Thyroid gland (tissue), 4 donors: Measurements from ENCODE around the gene P2RX3. TPM values are rescaled to one million over a fixed set of nuclear protein-coding genes. Genes with fewer than 3 reads are reported as not detected.

Experiments used
- DNase-seq, 2 donors: peaks; one replicate each; pipeline ENCODE4 v3.0.0-alpha.2; 2019
- H3K27ac ChIP-seq, 3 donors: fragments of 200-600 bp; sonication (generic); 1 replicate in 2 of 3; 2 replicates in 1 of 3; pipeline ENCODE4 v1.5.1; 2016 to 2019; ENCODE audit warnings: mild to moderate bottlenecking in 1 of 3, moderate library complexity in 1 of 3
- H3K27me3 ChIP-seq: fragments of 200-600 bp; sonication (generic); one replicate; pipeline ENCODE4 v1.5.1; 2019
- H3K36me3 ChIP-seq, 2 donors: fragments of 200-600 bp; sonication (generic); one replicate each; pipeline ENCODE4 v1.5.1; 2016 to 2019
- H3K4me1 ChIP-seq, 2 donors: fragments of 200-600 bp; sonication (generic); one replicate each; pipeline ENCODE4 v1.5.1; 2017 to 2019
- H3K4me3 ChIP-seq, 3 donors: fragments of 200-600 bp; sonication (generic); replicated peaks in 1 of 3; 1 replicate in 2 of 3; 2 replicates in 1 of 3; pipeline ENCODE4 v1.5.1; 2016; ENCODE audit warnings: mild to moderate bottlenecking in 1 of 3
- H3K9me3 ChIP-seq: fragments of 200-600 bp; sonication (generic); one replicate; pipeline ENCODE4 v1.5.1; 2017
- POLR2A ChIP-seq, 2 donors: fragments of 450-650 bp; IDR thresholded peaks; one replicate each; pipeline ENCODE4 v1.6.1; 2017; ENCODE audit warnings: antibody characterized with exemption in 2 of 2, mild to moderate bottlenecking in 2 of 2, moderate library complexity in 1 of 2
- WGBS, 2 donors: methylation state at CpG; one replicate each; pipeline ENCODE4 v1.1.5; 2017; 5-methylcytosine and 5-hydroxymethylcytosine counted together
- intact Hi-C: fragments of 100-400 bp; cut with DNase I; formaldehyde crosslinking; loops from one replicate; pipeline ENCODE4 v1.15.1; 2023
- total RNA-seq, 4 donors: library from RNA; depleted of rRNA; stranded (reverse); fragments of >200 nt; gene quantifications; one replicate each; pipeline ENCODE4 v1.2.3, GENCODE V29; 2016
- TF ChIP-seq, protein P1 (sequence below), 6 experiments: fragments of 200-600 bp in 3 of 6; fragments of 450-650 bp in 3 of 6; sonication (generic) in 3 of 6; IDR thresholded peaks; one replicate each; pipeline ENCODE4 v1.5.1; 2016 to 2019; ENCODE audit warnings: antibody characterized with exemption in 6 of 6, mild to moderate bottlenecking in 2 of 6, inconsistent platforms in 1 of 6, moderate library complexity in 1 of 6

The P2RX3 gene
- total RNA-seq, 4 donors from 2014 or later, result not detected

DNA sequence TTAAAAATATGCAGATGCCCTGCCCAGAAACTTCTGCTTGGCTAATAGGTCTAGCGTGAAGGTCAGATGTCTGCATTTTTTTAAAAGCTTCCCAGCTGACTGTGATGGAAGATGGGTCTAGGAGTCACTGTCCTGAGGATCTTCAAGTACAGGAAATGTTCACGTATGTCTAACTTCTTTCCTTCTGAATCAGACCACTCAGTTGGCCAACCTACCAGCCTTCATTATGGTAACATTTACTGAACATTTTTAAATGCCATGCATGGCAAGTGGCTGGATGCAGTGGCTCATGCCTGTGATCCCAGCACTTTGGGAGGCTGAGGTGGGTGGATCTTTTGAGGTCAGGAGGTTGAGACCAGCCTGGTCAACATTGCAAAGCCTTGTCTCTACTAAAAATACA is 53.4 kb downstream of the P2RX3 start:
- H3K4me1 ChIP-seq, result no peaks in the 10 kb centered on the region
- intact Hi-C loops, result no loop called here
- H3K9me3 ChIP-seq, result no peaks in the 10 kb centered on the region
- no peak overlapping the region for H3K4me3 ChIP-seq
- TF ChIP-seq, protein P1, sequence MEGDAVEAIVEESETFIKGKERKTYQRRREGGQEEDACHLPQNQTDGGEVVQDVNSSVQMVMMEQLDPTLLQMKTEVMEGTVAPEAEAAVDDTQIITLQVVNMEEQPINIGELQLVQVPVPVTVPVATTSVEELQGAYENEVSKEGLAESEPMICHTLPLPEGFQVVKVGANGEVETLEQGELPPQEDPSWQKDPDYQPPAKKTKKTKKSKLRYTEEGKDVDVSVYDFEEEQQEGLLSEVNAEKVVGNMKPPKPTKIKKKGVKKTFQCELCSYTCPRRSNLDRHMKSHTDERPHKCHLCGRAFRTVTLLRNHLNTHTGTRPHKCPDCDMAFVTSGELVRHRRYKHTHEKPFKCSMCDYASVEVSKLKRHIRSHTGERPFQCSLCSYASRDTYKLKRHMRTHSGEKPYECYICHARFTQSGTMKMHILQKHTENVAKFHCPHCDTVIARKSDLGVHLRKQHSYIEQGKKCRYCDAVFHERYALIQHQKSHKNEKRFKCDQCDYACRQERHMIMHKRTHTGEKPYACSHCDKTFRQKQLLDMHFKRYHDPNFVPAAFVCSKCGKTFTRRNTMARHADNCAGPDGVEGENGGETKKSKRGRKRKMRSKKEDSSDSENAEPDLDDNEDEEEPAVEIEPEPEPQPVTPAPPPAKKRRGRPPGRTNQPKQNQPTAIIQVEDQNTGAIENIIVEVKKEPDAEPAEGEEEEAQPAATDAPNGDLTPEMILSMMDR (IDR thresholded peaks at IDR 0.05), result no peak
- no peaks in the 10 kb centered on the region for H3K36me3 ChIP-seq
- H3K27me3 ChIP-seq, result no peaks in the 10 kb centered on the region
- no peak for DNase-seq
- H3K27ac ChIP-seq, result no peak overlapping the region
- WGBS, 2 donors, result 68 to 89% methylated on average over 2 of the region's 2 CpGs

DNA sequence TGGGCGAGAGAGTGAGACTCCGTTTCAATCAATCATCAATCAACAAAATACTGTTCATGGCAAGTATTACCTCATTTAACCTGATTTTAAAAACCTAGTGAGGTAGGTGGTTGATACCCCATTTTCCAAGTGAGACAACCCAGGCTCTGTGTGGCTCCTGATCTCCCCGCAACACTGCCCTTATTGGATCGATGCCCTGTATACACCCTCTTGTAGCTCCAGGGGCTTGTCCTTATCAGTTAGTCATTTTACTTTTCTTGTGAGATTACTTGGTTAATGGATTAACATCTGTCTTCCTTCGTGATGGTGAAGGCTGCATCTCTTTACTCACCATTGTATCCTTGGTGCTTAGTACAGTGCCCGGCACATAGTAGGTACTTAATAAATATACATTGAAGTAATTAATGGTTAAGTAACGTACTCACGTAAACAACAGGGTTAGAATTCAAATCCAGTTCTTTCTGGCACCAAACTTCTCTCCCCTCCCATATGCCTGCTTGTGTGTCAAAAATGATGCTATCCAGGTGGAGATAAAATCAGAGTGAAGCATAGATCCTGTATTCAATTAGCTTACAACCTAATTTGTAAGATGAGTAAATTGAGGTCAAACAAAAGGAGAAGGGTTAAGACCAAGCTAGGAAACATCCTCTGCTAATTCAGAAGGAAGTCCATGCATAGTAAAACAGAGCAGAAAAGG is 54.1 kb downstream of the P2RX3 start:
- no peak for DNase-seq
- Histone ChIP-seq H3K36me3 (no peaks in the 10 kb centered on the region), H3K4me1 (no peaks in the 10 kb centered on the region), H3K4me3 (no peak overlapping the region), H3K9me3 (no peaks in the 10 kb centered on the region), H3K27me3 (no peaks in the 10 kb centered on the region), H3K27ac (no peak overlapping the region)
- 81 to 92% methylated on average over 8 of the region's 8 CpGs for WGBS, 2 donors
- intact Hi-C loops, result no loop called here
- TF ChIP-seq POLR2A (IDR thresholded peaks at IDR 0.05), result no peak
- TF ChIP-seq, protein P1 (IDR thresholded peaks at IDR 0.05), result no peak

DNA sequence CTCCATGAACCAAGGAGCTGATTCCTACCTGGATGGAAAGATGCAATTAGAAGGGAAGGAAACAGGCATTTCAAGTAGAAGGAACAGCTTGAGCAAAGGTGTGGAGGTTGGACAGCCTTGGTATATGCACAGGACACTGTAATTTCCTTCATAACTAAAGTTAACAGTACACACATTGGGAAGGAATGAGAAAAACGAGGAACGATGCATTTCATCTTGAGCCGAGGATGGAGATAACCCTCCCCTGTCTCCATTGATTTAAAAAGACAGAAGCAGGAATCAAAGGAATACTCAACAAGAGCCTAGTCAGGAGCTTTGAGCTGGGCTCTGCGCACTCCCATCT is 54.6 kb downstream of the P2RX3 start:
- 88 to 93% methylated on average over 4 of the region's 4 CpGs for WGBS, 2 donors
- TF ChIP-seq POLR2A (IDR thresholded peaks at IDR 0.05), result no peak
- TF ChIP-seq, protein P1 (IDR thresholded peaks at IDR 0.05), result no peak

DNA sequence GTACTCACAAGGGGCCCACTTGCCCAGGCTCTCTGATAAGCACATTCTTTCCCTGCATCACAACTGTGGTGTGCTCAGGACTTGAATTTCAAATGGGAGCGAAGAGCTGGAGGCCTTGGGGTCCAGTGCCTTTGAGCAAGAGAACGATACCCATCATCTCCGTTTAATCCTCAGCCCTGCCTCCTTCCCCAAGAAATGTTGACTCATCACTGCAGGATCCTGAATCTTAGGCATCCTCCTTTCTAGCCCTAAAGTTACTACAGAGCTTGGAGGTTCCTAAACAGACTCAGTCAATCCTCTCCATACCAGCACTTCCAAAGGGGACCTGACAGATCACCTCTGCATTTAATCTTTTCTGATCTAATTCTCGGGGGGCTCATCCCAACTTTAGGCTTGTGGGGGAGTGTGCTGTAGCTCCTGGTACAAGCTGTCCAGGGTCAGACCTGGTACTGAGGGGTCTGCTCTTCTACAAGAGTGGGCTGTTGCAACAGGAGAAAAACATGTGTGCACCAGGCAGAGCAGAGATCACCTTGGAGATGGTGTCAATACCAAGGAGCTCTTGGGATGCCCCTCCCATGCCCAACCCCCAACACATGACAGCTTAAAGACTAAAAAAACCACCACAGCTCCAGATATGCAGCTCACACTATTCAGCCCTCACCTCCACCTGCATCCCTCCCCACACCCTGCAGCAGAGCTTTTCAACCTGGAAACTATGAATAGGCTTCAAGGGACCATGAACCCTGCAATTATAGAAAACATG is 56.2 kb downstream of the P2RX3 start:
- DNase-seq, result no peak
- intact Hi-C loops, result no loop called here
- no peaks in the 10 kb centered on the region for H3K4me1 ChIP-seq
- no peaks in the 10 kb centered on the region for H3K27me3 ChIP-seq
- no peak overlapping the region for H3K4me3 ChIP-seq
- no peaks in the 10 kb centered on the region for H3K9me3 ChIP-seq
- no peak overlapping the region for H3K27ac ChIP-seq
- TF ChIP-seq, protein P1 (IDR thresholded peaks at IDR 0.05), result no peak
- no peak for TF ChIP-seq POLR2A (IDR thresholded peaks at IDR 0.05)
- 82 to 90% methylated on average over 4 of the region's 4 CpGs for WGBS, 2 donors
- no peaks in the 10 kb centered on the region for H3K36me3 ChIP-seq

More for the DNA sequence above, 54.6 kb downstream of the P2RX3 start:
- H3K27me3 ChIP-seq, result no peaks in the 10 kb centered on the region
- no peaks in the 10 kb centered on the region for H3K9me3 ChIP-seq
- no peaks in the 10 kb centered on the region for H3K4me1 ChIP-seq
- no peak overlapping the region for H3K27ac ChIP-seq
- DNase-seq, result no peak
- intact Hi-C loops, result no loop called here
- H3K36me3 ChIP-seq, result no peaks in the 10 kb centered on the region
- no peak overlapping the region for H3K4me3 ChIP-seq

DNA sequence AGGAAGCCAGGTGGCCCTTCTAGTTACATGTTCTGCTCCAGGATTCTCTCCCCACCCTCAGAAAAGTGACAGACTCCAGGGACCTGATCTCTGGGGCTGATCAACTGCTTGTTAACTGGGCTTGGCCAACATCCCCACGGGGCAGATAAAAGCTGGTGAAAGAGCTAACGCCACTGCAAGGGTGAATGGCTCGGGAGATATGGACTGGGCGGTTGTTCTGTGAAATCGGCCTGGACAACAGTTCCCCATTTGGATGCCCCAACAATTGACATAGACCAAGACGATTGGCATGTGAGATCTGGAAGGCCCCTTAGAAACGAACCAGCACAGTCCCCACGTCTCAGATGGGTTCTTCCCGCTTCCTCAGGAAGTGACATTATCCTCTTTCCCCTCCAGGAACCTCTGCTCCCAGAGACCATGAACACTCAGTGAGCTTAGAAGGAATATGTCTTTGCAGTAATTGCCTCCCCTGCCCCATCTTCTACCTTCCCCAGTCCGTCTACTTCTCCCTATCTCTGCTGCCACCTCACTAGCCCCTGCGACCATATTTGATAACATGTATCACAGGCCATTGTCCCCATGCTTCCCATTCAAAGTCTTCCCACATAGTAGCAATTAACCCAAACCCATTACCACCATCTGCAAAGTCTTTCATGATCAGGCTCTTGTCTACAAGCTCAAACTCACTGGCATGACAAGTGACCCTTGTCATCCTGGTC is 57.9 kb downstream of the P2RX3 start:
- no peaks in the 10 kb centered on the region for H3K36me3 ChIP-seq
- H3K27me3 ChIP-seq, result no peaks in the 10 kb centered on the region
- H3K27ac ChIP-seq, result no peak overlapping the region
- no peak for DNase-seq
- no peak for TF ChIP-seq POLR2A (IDR thresholded peaks at IDR 0.05)
- TF ChIP-seq, protein P1 (IDR thresholded peaks at IDR 0.05), result no peak
- 90 to 92% methylated on average over 10 to 11 of the region's 11 CpGs for WGBS, 2 donors
- H3K4me3 ChIP-seq, result no peak overlapping the region
- H3K9me3 ChIP-seq, result no peaks in the 10 kb centered on the region
- no peaks in the 10 kb centered on the region for H3K4me1 ChIP-seq
- intact Hi-C loops, result no loop called here
